ENCODE measurements around the gene SRGAP1. TPM values are rescaled to one million over a fixed set of nuclear protein-coding genes. Genes with fewer than 3 reads are reported as not detected.

Gene SRGAP1
- total RNA-seq, 1 donor from 2014 or later: 7.4 TPM

DNA sequence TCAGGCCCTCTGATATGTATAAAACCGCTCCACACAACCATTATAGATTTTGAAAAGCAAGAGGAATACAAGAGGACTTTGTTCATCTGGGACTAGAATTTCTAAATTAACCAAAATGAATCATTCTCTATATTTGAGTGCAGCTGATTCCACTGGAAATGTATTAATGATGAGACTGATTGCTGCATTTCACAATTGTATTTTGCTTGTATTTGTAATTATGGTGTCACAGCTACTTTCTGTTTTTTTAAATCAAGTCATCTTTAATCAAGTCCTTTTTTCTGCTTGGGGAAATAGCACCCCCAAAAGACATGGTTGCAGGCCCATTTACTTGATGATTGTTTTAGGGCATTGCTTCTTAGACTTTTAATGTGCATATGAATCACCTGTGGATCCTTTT lies 215.2 kb downstream of the SRGAP1 start:
- Histone ChIP-seq H3K27me3 (no peaks in the 10 kb centered on the region), H3K4me1 (no peaks in the 10 kb centered on the region), H3K4me3 (no peak overlapping the region), H3K27ac (no peak overlapping the region), H3K36me3 (no peaks in the 10 kb centered on the region), H3K9me3 (no peaks in the 10 kb centered on the region)
- no peak for DNase-seq (ENCODE audit: extremely low spot score in 2 of 2)
- intact Hi-C loops (cut with DNase I): no loop called here
- no peak for TF ChIP-seq POLR2A (IDR thresholded peaks at IDR 0.05)
- TF ChIP-seq CTCF (IDR thresholded peaks at IDR 0.05): no peak
- TF ChIP-seq POLR2AphosphoS5 (IDR thresholded peaks at IDR 0.05; ENCODE audit: insufficient read depth in 1 of 2, low read depth in 1 of 2): no peak

DNA sequence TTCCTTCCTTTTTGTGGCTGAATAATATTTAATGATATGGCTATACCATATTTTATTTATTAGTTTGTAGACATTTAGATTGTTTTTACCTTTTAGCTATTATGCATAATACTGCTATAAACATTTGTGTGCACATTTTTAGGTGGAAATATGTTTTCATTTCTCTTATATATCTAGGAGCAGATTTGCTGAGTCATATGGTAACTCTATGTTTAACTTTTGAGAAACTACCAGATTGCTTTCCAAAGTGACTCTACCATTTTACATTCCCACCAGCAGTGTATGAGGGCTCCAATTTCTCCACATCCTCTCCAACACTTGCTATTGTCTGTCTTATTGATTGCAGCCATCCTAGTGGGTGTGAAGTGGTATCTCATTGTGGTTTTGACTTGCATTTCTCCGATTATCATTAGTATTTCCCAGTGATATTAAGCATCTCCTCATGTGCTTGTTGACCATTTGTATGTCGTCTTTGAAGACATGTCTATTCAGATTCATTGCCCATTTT lies 217.4 kb downstream of the SRGAP1 start:
- intact Hi-C loops (cut with DNase I): no loop called here
- DNase-seq (ENCODE audit: extremely low spot score in 2 of 2): no peak
- no peaks in the 10 kb centered on the region for H3K27me3 ChIP-seq
- no peaks in the 10 kb centered on the region for H3K4me1 ChIP-seq
- no peak overlapping the region for H3K27ac ChIP-seq
- H3K4me3 ChIP-seq: no peak overlapping the region
- no peak for TF ChIP-seq POLR2AphosphoS5 (IDR thresholded peaks at IDR 0.05; ENCODE audit: insufficient read depth in 1 of 2, low read depth in 1 of 2)
- no peak for TF ChIP-seq POLR2A (IDR thresholded peaks at IDR 0.05)
- peaks cover 0 to 9% of the 10 kb centered on the region in 2 donors for H3K36me3 ChIP-seq
- no peaks in the 10 kb centered on the region for H3K9me3 ChIP-seq

- Histone ChIP-seq H3K4me3 (no peak overlapping the region), H3K9me3 (no peaks in the 10 kb centered on the region), H3K27me3 (no peaks in the 10 kb centered on the region), H3K36me3 (peaks cover 0 to 9% of the 10 kb centered on the region in 2 donors), H3K4me1 (no peaks in the 10 kb centered on the region), H3K27ac (no peak overlapping the region)
- intact Hi-C loops (cut with DNase I): no loop called here
- no peak for TF ChIP-seq POLR2A (IDR thresholded peaks at IDR 0.05)
- no peak for TF ChIP-seq POLR2AphosphoS5 (IDR thresholded peaks at IDR 0.05; ENCODE audit: insufficient read depth in 1 of 2, low read depth in 1 of 2)
- no peak for TF ChIP-seq CTCF (IDR thresholded peaks at IDR 0.05)
- DNase-seq (ENCODE audit: extremely low spot score in 2 of 2): no peak
These were observed 218.6 kb downstream of the SRGAP1 start for GRCh38 chr12:64063121-64063520.

- no peak overlapping the region for H3K27ac ChIP-seq
- H3K27me3 ChIP-seq: no peaks in the 10 kb centered on the region
- intact Hi-C loops (cut with DNase I): no loop called here
- H3K36me3 ChIP-seq: peaks cover 0 to 9% of the 10 kb centered on the region in 2 donors
- H3K4me3 ChIP-seq: no peak overlapping the region
- H3K4me1 ChIP-seq: no peaks in the 10 kb centered on the region
- no peak for DNase-seq (ENCODE audit: extremely low spot score in 2 of 2)
- TF ChIP-seq CTCF (IDR thresholded peaks at IDR 0.05) (no peak), POLR2AphosphoS5 (IDR thresholded peaks at IDR 0.05; ENCODE audit: insufficient read depth in 1 of 2, low read depth in 1 of 2) (no peak), POLR2A (IDR thresholded peaks at IDR 0.05) (no peak)
- H3K9me3 ChIP-seq: no peaks in the 10 kb centered on the region
These were observed 219.7 kb downstream of the SRGAP1 start for GRCh38 chr12:64064240-64064639.

GRCh38 chr12:64064706-64065105 lies 220.2 kb downstream of the SRGAP1 start:
- intact Hi-C loops (cut with DNase I): no loop called here
- H3K9me3 ChIP-seq: no peaks in the 10 kb centered on the region
- no peak for DNase-seq (ENCODE audit: extremely low spot score in 2 of 2)
- no peaks in the 10 kb centered on the region for H3K4me1 ChIP-seq
- H3K27me3 ChIP-seq: no peaks in the 10 kb centered on the region
- no peak overlapping the region for H3K4me3 ChIP-seq
- TF ChIP-seq POLR2A (IDR thresholded peaks at IDR 0.05) (no peak), CTCF (IDR thresholded peaks at IDR 0.05) (no peak)
- peaks cover 0 to 9% of the 10 kb centered on the region in 2 donors for H3K36me3 ChIP-seq
- H3K27ac ChIP-seq: no peak overlapping the region

Measured in vagina (tissue), 2 donors.